Hematopoietic multipotent progenitor cell treated with erythropoietin and hydrocortisone succinate and interleukin-3 and kit ligand, for 15 days (in vitro differentiated cells): ENCODE results near the gene OR6S1.
"Not testable (repeated sequence)": the region's sequence is repeated elsewhere in the genome, so short reads cannot be mapped to it uniquely, and the experiment has no call there.

Experiments
- DNase-seq: peaks from one replicate; pipeline ENCODE4 v3.0.0-alpha.2; 2015; ENCODE audit warnings: low spot score

Gene OR6S1

DNA sequence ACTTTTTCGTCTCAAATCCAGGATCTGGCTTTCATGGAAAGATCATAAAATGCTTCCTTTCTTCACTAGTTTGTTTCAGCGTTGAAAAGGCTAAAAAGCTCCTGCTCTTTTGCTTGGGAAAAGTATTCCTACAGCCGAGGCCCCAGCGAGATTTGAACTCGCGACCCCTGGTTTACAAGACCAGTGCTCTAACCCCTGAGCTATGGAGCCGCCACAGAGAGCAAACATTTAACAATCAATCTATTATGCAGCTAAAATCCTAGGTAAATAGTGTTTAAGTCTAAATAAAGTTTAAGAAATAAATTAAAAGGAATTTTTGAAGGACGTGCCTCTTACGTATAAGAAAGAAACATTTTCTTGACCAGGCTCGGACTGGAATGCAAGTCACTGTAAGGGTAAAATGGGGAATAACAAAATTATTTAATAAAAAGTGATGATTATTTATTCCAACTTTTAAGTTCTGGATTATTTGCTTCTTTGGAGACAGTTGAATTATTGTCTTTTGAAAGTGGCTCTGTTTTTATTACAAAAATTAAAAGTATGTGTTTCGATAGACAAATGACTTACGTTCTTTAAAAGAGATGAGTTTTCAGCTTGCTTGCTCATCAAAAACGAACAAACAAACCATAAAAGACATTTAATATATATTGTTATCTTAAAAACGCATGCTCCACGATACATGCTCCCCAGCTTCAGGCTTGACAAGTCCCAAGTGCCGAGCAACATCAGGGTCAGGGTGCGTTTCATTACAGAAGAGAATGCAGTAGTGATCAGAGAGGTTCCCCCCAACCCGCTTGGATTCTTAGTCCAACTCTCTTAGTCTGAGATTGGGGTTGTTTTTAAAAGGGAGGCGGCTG is 10.2 kb downstream of the OR6S1 start:
- no peak for DNase-seq

DNA sequence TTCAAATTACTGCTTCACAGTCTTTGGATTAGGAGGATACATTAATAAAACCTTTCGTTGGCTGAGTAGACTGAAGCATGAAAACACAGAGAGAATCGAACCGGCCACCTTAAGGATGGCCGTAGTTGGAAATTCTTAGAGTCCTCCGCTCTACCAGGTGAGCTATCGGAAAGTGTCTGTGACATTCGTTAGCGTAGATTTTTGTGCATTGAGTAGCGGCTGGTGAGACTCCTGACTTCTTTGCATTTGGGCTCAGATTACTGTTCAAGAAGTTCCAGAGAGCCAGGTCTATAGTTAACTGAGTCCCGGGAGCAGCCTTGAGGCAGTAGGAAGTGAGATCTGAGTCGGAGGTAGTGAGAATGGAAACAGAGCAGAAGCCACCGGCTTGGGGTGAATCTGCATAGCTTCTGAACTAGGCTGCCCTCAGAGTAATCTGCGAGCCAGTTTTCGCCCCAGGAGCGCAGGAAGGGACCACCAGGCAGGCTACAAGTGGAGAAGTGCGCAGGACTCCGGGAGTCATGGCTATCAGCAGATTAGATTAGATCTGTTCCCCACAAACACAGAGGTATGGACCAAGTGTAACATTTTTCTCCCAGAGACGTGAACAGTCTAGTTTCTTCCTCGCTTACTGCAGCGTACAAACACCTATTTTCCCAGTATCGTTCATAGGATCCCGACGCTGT is 11.0 kb downstream of the OR6S1 start:
- no peak for DNase-seq

- no peak for DNase-seq
Observed at GRCh38 chr14:20628063-20628854, 13.2 kb downstream of the OR6S1 start.

- no peak for DNase-seq
Observed at GRCh38 chr14:20627346-20628027, 14.0 kb downstream of the OR6S1 start.

GRCh38 chr14:20626274-20626673 is 15.2 kb downstream of the OR6S1 start:
- DNase-seq: no peak

GRCh38 chr14:20624495-20625070 is 16.9 kb downstream of the OR6S1 start:
- peak; percentile 33 for DNase-seq

DNA sequence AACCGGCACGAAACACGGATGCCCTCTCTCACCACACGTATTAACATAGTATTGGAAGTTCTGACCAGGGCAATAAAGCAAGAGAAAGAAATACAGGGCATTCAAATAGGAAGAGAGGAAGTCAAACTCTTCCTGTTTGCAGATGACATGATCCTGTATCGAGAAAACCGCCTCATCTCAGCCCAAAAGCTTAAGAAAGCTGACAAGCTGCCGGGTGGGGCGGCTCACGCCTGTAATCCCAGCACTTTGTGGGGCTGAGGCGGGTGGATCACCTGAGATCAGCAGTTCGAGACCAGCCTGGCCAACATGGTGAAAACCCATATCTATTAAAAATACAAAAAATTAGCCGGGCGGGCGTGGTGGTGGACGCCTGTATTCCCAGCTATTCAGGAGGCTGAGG is 17.7 kb downstream of the OR6S1 start:
- DNase-seq: no peak

- no peak for DNase-seq
Observed at GRCh38 chr14:20622816-20623291, 18.6 kb downstream of the OR6S1 start.

- no peak for DNase-seq
Observed at GRCh38 chr14:20620798-20621478, 20.6 kb downstream of the OR6S1 start.

GRCh38 chr14:20619688-20620087 is 21.8 kb downstream of the OR6S1 start:
- not testable (repeated sequence) for DNase-seq

- DNase-seq: no peak
Observed at GRCh38 chr14:20618271-20618749, 23.2 kb downstream of the OR6S1 start.

DNA sequence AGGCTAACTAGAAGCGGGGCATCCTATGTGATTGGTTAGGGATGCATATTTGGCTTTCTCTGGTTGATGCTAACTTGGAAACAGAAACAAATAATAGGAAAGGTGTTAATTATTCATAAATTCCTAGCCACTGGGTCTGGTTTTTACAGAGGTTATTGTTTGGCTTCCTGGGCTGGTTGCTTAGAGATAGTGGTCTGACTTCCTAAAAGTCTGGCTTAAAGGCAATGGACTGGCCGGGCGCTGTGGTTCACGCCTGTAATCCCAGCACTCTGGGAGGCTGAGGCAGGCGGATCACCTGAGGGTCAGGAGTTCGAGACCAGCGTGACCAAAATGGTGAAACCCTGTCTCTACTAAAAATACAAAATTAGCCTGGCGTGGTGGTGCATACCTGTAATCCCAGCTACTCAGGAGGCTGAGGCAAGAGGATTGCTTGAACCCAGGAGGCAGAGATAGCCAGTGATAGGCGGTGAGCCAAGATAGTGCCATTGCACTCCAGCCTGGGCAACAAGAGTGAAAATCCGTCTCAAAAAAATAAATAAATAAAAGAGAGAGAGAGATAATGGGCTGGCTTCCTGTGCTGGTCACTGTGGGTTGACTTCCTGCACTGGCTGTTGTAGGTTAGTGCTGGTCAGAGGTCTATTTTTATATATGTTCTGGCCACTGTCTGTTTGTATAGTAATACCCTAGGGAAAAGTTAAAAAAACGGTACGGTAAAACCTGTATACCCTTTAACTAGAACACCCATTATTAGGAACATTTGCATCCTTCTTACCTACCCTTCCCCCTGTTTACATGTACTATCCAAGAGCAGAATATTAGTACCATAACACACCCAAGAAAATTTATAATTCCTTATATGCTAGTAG is 24.1 kb downstream of the OR6S1 start:
- DNase-seq: no peak

DNA sequence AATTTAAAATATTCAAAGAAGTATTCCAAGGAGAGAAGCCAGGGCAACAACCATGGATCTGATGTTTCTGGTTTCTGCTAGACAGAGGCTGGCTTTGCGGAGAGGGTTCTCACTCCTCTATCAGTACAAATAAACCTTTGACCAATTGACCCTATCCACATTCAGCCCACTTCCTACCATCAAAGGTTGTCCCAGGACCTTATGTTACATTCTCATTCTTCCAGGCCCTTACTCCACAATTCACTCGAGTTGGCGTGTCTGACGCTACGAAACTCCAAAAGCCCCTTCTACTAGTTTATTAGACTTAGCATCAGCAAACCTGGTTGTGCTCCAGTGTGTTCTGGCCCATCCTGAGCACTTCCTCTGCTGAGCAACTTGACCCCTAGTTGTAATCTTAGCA is 25.5 kb downstream of the OR6S1 start:
- DNase-seq: no peak

GRCh38 chr14:20614038-20614840 is 27.3 kb downstream of the OR6S1 start:
- no peak for DNase-seq

DNA sequence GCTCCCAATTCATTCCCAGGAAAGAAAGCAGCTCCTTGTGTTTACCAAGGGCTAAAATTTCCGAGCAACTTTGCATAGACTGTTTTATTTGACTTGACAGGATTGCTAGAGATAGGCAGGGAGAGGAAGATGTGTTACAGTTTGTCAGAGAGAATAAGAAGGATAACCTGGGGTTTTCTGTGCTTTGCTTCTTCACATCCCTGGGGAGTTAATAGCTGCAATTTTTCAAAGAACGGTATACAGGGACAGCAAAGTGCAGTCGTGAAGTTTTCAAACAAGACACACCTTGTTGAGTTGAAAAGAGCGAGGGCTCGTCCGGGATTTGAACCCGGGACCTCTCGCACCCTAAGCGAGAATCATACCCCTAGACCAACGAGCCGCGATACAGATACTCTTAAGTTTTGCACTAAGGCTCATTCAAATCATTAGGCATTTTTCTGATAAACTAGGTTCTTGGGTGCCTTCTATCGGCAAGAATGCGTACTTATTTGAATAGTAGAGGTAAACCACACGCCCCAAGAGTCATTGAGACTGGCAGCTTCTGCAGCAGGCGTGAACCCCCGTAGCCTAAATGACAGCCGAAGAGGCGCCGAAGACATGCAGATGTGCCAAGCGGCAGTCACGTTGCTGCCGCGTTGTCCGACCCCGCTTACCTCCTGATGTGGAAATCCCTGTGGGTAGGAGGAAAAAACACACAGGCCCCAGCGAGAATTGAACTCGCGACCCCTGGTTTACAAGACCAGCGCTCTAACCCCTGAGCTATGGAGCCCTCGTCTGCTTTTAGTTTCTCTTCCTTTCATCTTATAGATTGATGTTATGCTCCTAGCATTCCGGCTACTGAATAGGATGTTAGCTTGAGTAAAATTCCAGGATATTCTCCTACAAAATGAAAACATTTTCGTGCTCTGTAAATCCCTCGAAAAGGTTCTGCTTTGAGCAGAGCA is 28.1 kb downstream of the OR6S1 start:
- DNase-seq: peak; percentile 87

GRCh38 chr14:20612403-20612802 is 29.1 kb downstream of the OR6S1 start:
- no peak for DNase-seq

DNA sequence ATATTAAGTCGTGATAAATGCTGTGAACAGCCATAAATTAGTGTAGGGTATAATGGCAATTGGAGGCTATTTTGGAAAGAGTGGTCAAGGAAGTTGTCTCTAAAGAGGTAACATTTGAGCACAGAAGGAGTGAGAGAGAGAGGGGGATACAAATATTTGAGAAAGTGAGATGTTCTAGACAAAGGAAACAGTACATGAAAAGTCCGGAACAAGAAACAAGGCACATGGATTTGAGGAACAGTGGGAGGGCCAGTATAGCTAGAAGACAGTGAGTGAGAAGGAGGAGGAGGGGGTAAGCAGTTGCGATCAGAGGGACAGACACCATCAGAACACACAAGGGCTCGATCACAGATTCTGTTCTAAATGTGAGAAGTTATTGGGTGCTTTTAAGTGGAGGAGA is 30.2 kb downstream of the OR6S1 start:
- DNase-seq: no peak
